Sigmoid colon (tissue), 4 donors: ENCODE results near the gene C1orf116.

Experiments
- CTCF ChIP-seq, 4 experiments: fragments of 450-650 bp in 3 of 4; fragments of 200-600 bp in 1 of 4; IDR thresholded peaks; one replicate each; pipeline ENCODE4 v1.5.1; 2016 to 2019; ENCODE audit warnings: antibody characterized with exemption in 4 of 4, mild to moderate bottlenecking in 3 of 4, moderate library complexity in 2 of 4
- EP300 ChIP-seq, 4 donors: sonication (generic); formaldehyde crosslinking; IDR thresholded peaks; one replicate each; pipeline ENCODE4 v1.6.1; 2017; ENCODE audit warnings: antibody characterized with exemption in 4 of 4
- POLR2A ChIP-seq, 2 donors: fragments of 450-650 bp; IDR thresholded peaks; one replicate each; pipeline ENCODE4 v1.6.1; 2016; ENCODE audit warnings: antibody characterized with exemption in 2 of 2, mild to moderate bottlenecking in 2 of 2, moderate library complexity in 2 of 2
- POLR2AphosphoS5 ChIP-seq, 4 donors: sonication (generic); formaldehyde crosslinking; IDR thresholded peaks; one replicate each; pipeline ENCODE4 v1.6.1; 2017; ENCODE audit warnings: antibody characterized with exemption in 4 of 4

DNA sequence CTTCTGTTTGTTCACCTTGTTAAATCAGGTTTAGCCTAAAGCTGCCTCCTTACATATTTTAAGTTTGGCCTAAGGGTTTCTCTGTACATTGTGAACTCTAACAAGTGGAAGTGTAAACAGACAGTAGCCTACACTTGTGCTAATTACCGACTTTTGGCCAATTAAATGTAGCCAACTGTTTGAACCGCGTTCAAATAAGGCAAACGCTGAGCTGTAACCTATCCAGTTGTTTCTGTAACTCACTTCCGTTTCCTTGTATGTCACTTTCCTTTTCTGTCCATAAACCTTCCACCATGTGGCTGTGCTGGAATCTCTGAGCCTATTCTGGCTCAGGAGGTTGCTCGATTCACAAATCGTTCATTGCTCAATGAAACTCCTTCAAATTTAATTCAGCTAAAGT, 54.3 kb downstream of the C1orf116 start:
- no peak for TF ChIP-seq CTCF (IDR thresholded peaks at IDR 0.05)
- TF ChIP-seq EP300 (IDR thresholded peaks at IDR 0.05), result no peak
- no peak for TF ChIP-seq POLR2A (IDR thresholded peaks at IDR 0.05)
- TF ChIP-seq POLR2AphosphoS5 (IDR thresholded peaks at IDR 0.05), result no peak
